ENCODE results near the gene TMEM270. TPM values are rescaled to one million over a fixed set of nuclear protein-coding genes. Genes with fewer than 3 reads are reported as not detected.
"Not testable (repeated sequence)": the region's sequence is repeated elsewhere in the genome, so short reads cannot be mapped to it uniquely, and the experiment has no call there.

The TMEM270 gene
- total RNA-seq (2014; rRNA removed; shearing (Covaris generic)), result not detected in 2 replicates

GRCh38 chr7:73860859-73861258 lies at the start of gene TMEM270:
TSS of gene TMEM270 (plus strand) at chr7:73861159. CDS start at chr7:73861195, 36 bp downstream.
- no peak for DNase-seq
- no peaks in the 10 kb centered on the region for H3K36me3 ChIP-seq (replicated peaks; ENCODE audit: control insufficient read depth, insufficient read depth, low read length)

GRCh38 chr7:73811760-73812168 lies 49.2 kb upstream of the TMEM270 start:
- no peaks in the 10 kb centered on the region for H3K27me3 ChIP-seq (ENCODE audit: control insufficient read depth, insufficient read depth, low read length)
- H3K36me3 ChIP-seq (replicated peaks; ENCODE audit: control insufficient read depth, insufficient read depth, low read length), result no peaks in the 10 kb centered on the region
- no peak overlapping the region for H3K4me3 ChIP-seq (ENCODE audit: insufficient read depth, low read depth, low read length)
- DNase-seq, result peak; percentile 90

More at GRCh38 chr7:73860859-73861258, at the start of gene TMEM270:
- Histone ChIP-seq H3K4me3 (ENCODE audit: insufficient read depth, low read depth, low read length) (no peak within 1 kb of the TSS), H3K27me3 (ENCODE audit: control insufficient read depth, insufficient read depth, low read length) (no peaks in the 10 kb centered on the region)

GRCh38 chr7:73812996-73813395 lies 48.0 kb upstream of the TMEM270 start:
- Histone ChIP-seq H3K4me3 (ENCODE audit: insufficient read depth, low read depth, low read length) (no peak overlapping the region), H3K27me3 (ENCODE audit: control insufficient read depth, insufficient read depth, low read length) (no peaks in the 10 kb centered on the region), H3K36me3 (replicated peaks; ENCODE audit: control insufficient read depth, insufficient read depth, low read length) (no peaks in the 10 kb centered on the region)
- no peak for DNase-seq

- no peak for DNase-seq
- no peaks in the 10 kb centered on the region for H3K36me3 ChIP-seq (replicated peaks; ENCODE audit: control insufficient read depth, insufficient read depth, low read length)
- no peak overlapping the region for H3K4me3 ChIP-seq (ENCODE audit: insufficient read depth, low read depth, low read length)
- H3K27me3 ChIP-seq (ENCODE audit: control insufficient read depth, insufficient read depth, low read length), result no peaks in the 10 kb centered on the region
Measured at GRCh38 chr7:73815436-73815835, 45.5 kb upstream of the TMEM270 start.

- Histone ChIP-seq H3K36me3 (replicated peaks; ENCODE audit: control insufficient read depth, insufficient read depth, low read length) (no peaks in the 10 kb centered on the region), H3K27me3 (ENCODE audit: control insufficient read depth, insufficient read depth, low read length) (no peaks in the 10 kb centered on the region), H3K4me3 (ENCODE audit: insufficient read depth, low read depth, low read length) (no peak overlapping the region)
- no peak for DNase-seq
Measured at GRCh38 chr7:73817121-73817520, 43.8 kb upstream of the TMEM270 start.

- Histone ChIP-seq H3K36me3 (replicated peaks; ENCODE audit: control insufficient read depth, insufficient read depth, low read length) (no peaks in the 10 kb centered on the region), H3K4me3 (ENCODE audit: insufficient read depth, low read depth, low read length) (no peak overlapping the region), H3K27me3 (ENCODE audit: control insufficient read depth, insufficient read depth, low read length) (no peaks in the 10 kb centered on the region; the same call in 1 of the 2 replicates)
- DNase-seq, result no peak
Measured at GRCh38 chr7:73820013-73820412, 40.9 kb upstream of the TMEM270 start.

GRCh38 chr7:73821597-73822285 lies 39.2 kb upstream of the TMEM270 start:
- DNase-seq; H3K4me3 ChIP-seq (ENCODE audit: insufficient read depth, low read depth, low read length); H3K36me3 ChIP-seq (replicated peaks; ENCODE audit: control insufficient read depth, insufficient read depth, low read length); H3K27me3 ChIP-seq (ENCODE audit: control insufficient read depth, insufficient read depth, low read length): not testable (repeated sequence)

GRCh38 chr7:73822319-73823173 lies 38.4 kb upstream of the TMEM270 start:
- DNase-seq, result peak; percentile 54
- Histone ChIP-seq H3K36me3 (replicated peaks; ENCODE audit: control insufficient read depth, insufficient read depth, low read length) (no peaks in the 10 kb centered on the region), H3K27me3 (ENCODE audit: control insufficient read depth, insufficient read depth, low read length) (no peaks in the 10 kb centered on the region; the same call in 1 of the 2 replicates), H3K4me3 (ENCODE audit: insufficient read depth, low read depth, low read length) (no peak overlapping the region)

- DNase-seq, result no peak
- H3K36me3 ChIP-seq (replicated peaks; ENCODE audit: control insufficient read depth, insufficient read depth, low read length), result no peaks in the 10 kb centered on the region
- H3K4me3 ChIP-seq (ENCODE audit: insufficient read depth, low read depth, low read length), result no peak overlapping the region
- H3K27me3 ChIP-seq (ENCODE audit: control insufficient read depth, insufficient read depth, low read length), result no peaks in the 10 kb centered on the region; the same call in 1 of the 2 replicates
Measured at GRCh38 chr7:73823257-73823656, 37.7 kb upstream of the TMEM270 start.

- peak; percentile 22 for DNase-seq
- no peaks in the 10 kb centered on the region for H3K36me3 ChIP-seq (replicated peaks; ENCODE audit: control insufficient read depth, insufficient read depth, low read length)
- no peak overlapping the region for H3K4me3 ChIP-seq (ENCODE audit: insufficient read depth, low read depth, low read length)
- H3K27me3 ChIP-seq (ENCODE audit: control insufficient read depth, insufficient read depth, low read length), result no peaks in the 10 kb centered on the region; the same call in 1 of the 2 replicates
Measured at GRCh38 chr7:73823873-73824592, 36.9 kb upstream of the TMEM270 start.

GRCh38 chr7:73824986-73825385 lies 36.0 kb upstream of the TMEM270 start:
- DNase-seq, result no peak
- Histone ChIP-seq H3K4me3 (ENCODE audit: insufficient read depth, low read depth, low read length) (no peak overlapping the region), H3K27me3 (ENCODE audit: control insufficient read depth, insufficient read depth, low read length) (no peaks in the 10 kb centered on the region; the same call in 1 of the 2 replicates), H3K36me3 (replicated peaks; ENCODE audit: control insufficient read depth, insufficient read depth, low read length) (no peaks in the 10 kb centered on the region)

- H3K27me3 ChIP-seq (ENCODE audit: control insufficient read depth, insufficient read depth, low read length), result no peaks in the 10 kb centered on the region; the same call in 1 of the 2 replicates
- no peak overlapping the region for H3K4me3 ChIP-seq (ENCODE audit: insufficient read depth, low read depth, low read length)
- no peaks in the 10 kb centered on the region for H3K36me3 ChIP-seq (replicated peaks; ENCODE audit: control insufficient read depth, insufficient read depth, low read length)
- peak; percentile 72 for DNase-seq
Measured at GRCh38 chr7:73827567-73828106, 33.3 kb upstream of the TMEM270 start.

GRCh38 chr7:73828107-73828803 lies 32.7 kb upstream of the TMEM270 start:
- Histone ChIP-seq H3K27me3 (ENCODE audit: control insufficient read depth, insufficient read depth, low read length) (no peaks in the 10 kb centered on the region), H3K4me3 (ENCODE audit: insufficient read depth, low read depth, low read length) (no peak overlapping the region), H3K36me3 (replicated peaks; ENCODE audit: control insufficient read depth, insufficient read depth, low read length) (no peaks in the 10 kb centered on the region)
- no peak for DNase-seq

GRCh38 chr7:73828972-73829371 lies 32.0 kb upstream of the TMEM270 start:
- DNase-seq, result no peak
- no peak overlapping the region for H3K4me3 ChIP-seq (ENCODE audit: insufficient read depth, low read depth, low read length)
- no peaks in the 10 kb centered on the region for H3K27me3 ChIP-seq (ENCODE audit: control insufficient read depth, insufficient read depth, low read length)
- H3K36me3 ChIP-seq (replicated peaks; ENCODE audit: control insufficient read depth, insufficient read depth, low read length), result no peaks in the 10 kb centered on the region
